K562 (cell line): ENCODE data around the gene ANO1. TPM values are rescaled to one million over a fixed set of nuclear protein-coding genes. Genes with fewer than 3 reads are reported as not detected.

Experiments
- ATF6 ChIP-seq: sonication (generic); formaldehyde crosslinking; IDR thresholded peaks from 2 replicates; pipeline ENCODE4 v1.4.0; 2020; ENCODE audit warnings: mild to moderate bottlenecking, missing genetic modification reagents
- E2F5 ChIP-seq: sonication (generic); formaldehyde crosslinking; IDR thresholded peaks from 2 replicates; pipeline ENCODE4 v1.8.0; 2022; ENCODE audit warnings: mild to moderate bottlenecking, missing genetic modification reagents
- ESRRA ChIP-seq: fragments of 450-650 bp; IDR thresholded peaks from 2 replicates; pipeline ENCODE4 v1.6.1; 2014; ENCODE audit warnings: low read depth, mild to moderate bottlenecking, moderate library complexity, borderline replicate concordance
- FOXO4 ChIP-seq: fragments of 450-650 bp; formaldehyde crosslinking; IDR thresholded peaks from 2 replicates; pipeline ENCODE4 v1.4.0; 2020; ENCODE audit warnings: mild to moderate bottlenecking, moderate library complexity
- GTF2E2 ChIP-seq: fragments of 200-800 bp; sonication (Bioruptor generic); IDR thresholded peaks from 2 replicates; pipeline ENCODE4 v1.6.1; 2016; ENCODE audit warnings: missing genetic modification characterization, missing compliant biosample characterization
- HOMEZ ChIP-seq: fragments of 250-450 bp; sonication (Bioruptor Pico); IDR thresholded peaks from 2 replicates; pipeline ENCODE4 v1.4.0; 2020; ENCODE audit warnings: mild to moderate bottlenecking, moderate library complexity
- NBN ChIP-seq: fragments of 450-650 bp; IDR thresholded peaks from 2 replicates; pipeline ENCODE4 v1.6.1; 2016; ENCODE audit warnings: low read depth, mild to moderate bottlenecking
- NR1H2 ChIP-seq: sonication (generic); formaldehyde crosslinking; IDR thresholded peaks from 2 replicates; pipeline ENCODE4 v1.4.0; 2020; ENCODE audit warnings: mild to moderate bottlenecking, missing genetic modification reagents
- NR4A1 ChIP-seq, 2 experiments: fragments of 250-450 bp in 1 of 2; fragments of 450-650 bp in 1 of 2; sonication (Bioruptor Pico) in 1 of 2; IDR thresholded peaks; 2 replicates each; pipeline versions ENCODE4 v1.4.0 to v1.6.1; 2016 to 2020; ENCODE audit warnings: mild to moderate bottlenecking in 2 of 2, missing compliant biosample characterization in 1 of 2, missing genetic modification characterization in 1 of 2, moderate library complexity in 1 of 2
- POLR3G ChIP-seq: IDR thresholded peaks from 2 replicates; pipeline ENCODE4 v1.6.1; 2011; ENCODE audit not compliant: insufficient read length, insufficient replicate concordance; ENCODE audit errors: extremely low read depth
- PYGO2 ChIP-seq: fragments of 450-650 bp; IDR thresholded peaks from 2 replicates; pipeline ENCODE4 v1.6.1; 2016; ENCODE audit warnings: mild to moderate bottlenecking, missing genetic modification characterization, moderate library complexity, missing compliant biosample characterization
- RAD21 ChIP-seq, 2 experiments: fragments of 250-450 bp in 1 of 2; fragments of 450-650 bp in 1 of 2; sonication (Bioruptor Pico) in 1 of 2; formaldehyde crosslinking in 1 of 2; IDR thresholded peaks in 1 of 2; conservative IDR thresholded peaks in 1 of 2; 2 replicates each; pipeline versions ENCODE4 v1.4.0 to v1.8.0; 2020 to 2022; ENCODE audit warnings: mild to moderate bottlenecking in 2 of 2, moderate library complexity in 1 of 2
- TFAP4 ChIP-seq: sonication (generic); formaldehyde crosslinking; IDR thresholded peaks from 2 replicates; pipeline ENCODE4 v1.8.0; 2022; ENCODE audit warnings: missing genetic modification reagents, mild to moderate bottlenecking, moderate library complexity, borderline replicate concordance
- USF2 ChIP-seq: sonication (generic); formaldehyde crosslinking; IDR thresholded peaks from 2 replicates; pipeline ENCODE4 v1.5.0; 2020; ENCODE audit warnings: missing genetic modification reagents
- ZBTB33 ChIP-seq: sonication (generic); formaldehyde crosslinking; IDR thresholded peaks from 2 replicates; pipeline ENCODE4 v1.8.1; 2023; ENCODE audit warnings: mild to moderate bottlenecking, missing genetic modification reagents
- ZNF282 ChIP-seq: sonication (generic); formaldehyde crosslinking; IDR thresholded peaks from 2 replicates; pipeline ENCODE4 v1.8.1; 2023; ENCODE audit warnings: missing genetic modification reagents
- polyA plus RNA-seq, 8 experiments: library from polyadenylated mRNA; depleted of rRNA in 4 of 8; stranded (reverse) in 5 of 8; unstranded in 3 of 8; fragments of >200 nt; fragmentation: Nextera tagmentation in 2 of 8; fragmentation: Illumina TruSeq in 1 of 8; extraction: Ambion mirVana in 2 of 8; extraction: Trizol in 1 of 8; gene quantifications; 2 replicates each; pipeline versions ENCODE4 v1.2.1 to v1.2.3, GENCODE V29; 2011 to 2014; ENCODE audit warnings: inconsistent platforms in 1 of 8, missing spikeins in 1 of 8
- total RNA-seq, 7 experiments: library from RNA; depleted of rRNA in 6 of 7; stranded (reverse); fragments of >200 nt in 6 of 7; fragmentation: Illumina TruSeq in 2 of 7; extraction: Trizol in 2 of 7; gene quantifications; 2 replicates each; pipeline versions ENCODE4 v1.2.1 to v1.2.3, GENCODE V29; 2011 to 2021; ENCODE audit warnings: low replicate concordance in 1 of 7

ANO1 gene
- total and polyA plus RNA-seq, 9 of the 15 experiments (the other 6 are each of a cell fraction or from before 2014, with no cell fraction given): not detected

- TF ChIP-seq TFAP4 (CRISPR knock-in tag) (peak; percentile 38; the same call in 1 of the 2 replicates), PYGO2 (no peak), ZBTB33 (CRISPR knock-in tag) (0 out of 2 replicates have a peak, but pooled peaks have one; percentile 56), E2F5 (CRISPR knock-in tag) (no peak), ESRRA (no peak), NR4A1 (CRISPR knock-in tag; IDR thresholded peaks at IDR 0.05) (no peak), NR4A1 (tag; IDR thresholded peaks at IDR 0.05) (no peak), NBN (no peak), FOXO4 (no peak), GTF2E2 (no peak), HOMEZ (no peak), POLR3G (no peak), ATF6 (CRISPR knock-in tag) (no peak), RAD21 (CRISPR knock-in tag; conservative IDR thresholded peaks at IDR 0.05 in 1 of 2, IDR thresholded peaks at IDR 0.05 in 1 of 2) (peak in 1 of 2 experiments; percentile 67; a peak in 2 of 4 replicates), USF2 (CRISPR knock-in tag) (0 out of 2 replicates have a peak, but pooled peaks have one; percentile 6), ZNF282 (CRISPR knock-in tag) (no peak), NR1H2 (no peak)
These were observed 148.8 kb downstream of the ANO1 start (continued) for GRCh38 chr11:70226967-70227366.
